ENCODE data around the gene YAF2.

GRCh38 chr12:42196723-42197603, 41.1 kb downstream of the YAF2 start:
- TF ChIP-seq CTCF (IDR thresholded peaks at IDR 0.05) (no peak), POLR2A (IDR thresholded peaks at IDR 0.05) (no peak)

Measured in right lobe of liver (tissue), 4 donors.